Tibial nerve (tissue), 4 donors: ENCODE data around the gene PTGIS.

ENCODE experiments used
- EP300 ChIP-seq, 2 donors: sonication (generic); formaldehyde crosslinking; IDR thresholded peaks; one replicate each; pipeline ENCODE4 v1.6.1; 2017; ENCODE audit warnings: antibody characterized with exemption in 2 of 2, mild to moderate bottlenecking in 1 of 2
- POLR2A ChIP-seq, 2 donors: fragments of 450-650 bp; IDR thresholded peaks; one replicate each; pipeline ENCODE4 v1.6.1; 2017; ENCODE audit warnings: antibody characterized with exemption in 2 of 2, mild to moderate bottlenecking in 2 of 2, moderate library complexity in 2 of 2
- TF ChIP-seq, protein P1 (sequence below), 5 experiments: fragments of 200-600 bp in 3 of 5; fragments of 450-650 bp in 2 of 5; sonication (generic) in 3 of 5; IDR thresholded peaks; one replicate each; pipeline ENCODE4 v1.5.1; 2016 to 2019; ENCODE audit warnings: antibody characterized with exemption in 5 of 5, mild to moderate bottlenecking in 3 of 5, moderate library complexity in 2 of 5

DNA sequence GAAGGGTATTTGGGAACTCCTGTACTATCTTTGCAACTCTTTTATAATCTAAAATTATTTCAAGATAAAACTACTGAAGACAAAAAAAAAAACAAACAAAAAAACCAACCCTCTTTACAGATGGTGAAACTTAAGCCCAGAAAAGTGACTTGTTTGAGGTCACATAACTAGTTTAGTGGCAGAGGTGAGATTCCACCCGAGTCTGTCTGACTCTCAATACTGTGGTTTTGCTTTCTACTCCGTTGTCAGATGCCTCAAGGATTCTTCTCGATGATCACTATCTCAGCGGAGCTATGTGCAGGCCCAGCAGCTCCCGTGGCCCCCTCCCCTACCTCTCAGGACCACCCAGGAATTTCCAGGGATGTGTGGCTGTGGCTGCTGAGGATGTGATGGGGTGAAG lies 49.4 kb downstream of the PTGIS start:
- TF ChIP-seq POLR2A (IDR thresholded peaks at IDR 0.05) (no peak), EP300 (IDR thresholded peaks at IDR 0.05) (no peak)
- TF ChIP-seq, protein P1, sequence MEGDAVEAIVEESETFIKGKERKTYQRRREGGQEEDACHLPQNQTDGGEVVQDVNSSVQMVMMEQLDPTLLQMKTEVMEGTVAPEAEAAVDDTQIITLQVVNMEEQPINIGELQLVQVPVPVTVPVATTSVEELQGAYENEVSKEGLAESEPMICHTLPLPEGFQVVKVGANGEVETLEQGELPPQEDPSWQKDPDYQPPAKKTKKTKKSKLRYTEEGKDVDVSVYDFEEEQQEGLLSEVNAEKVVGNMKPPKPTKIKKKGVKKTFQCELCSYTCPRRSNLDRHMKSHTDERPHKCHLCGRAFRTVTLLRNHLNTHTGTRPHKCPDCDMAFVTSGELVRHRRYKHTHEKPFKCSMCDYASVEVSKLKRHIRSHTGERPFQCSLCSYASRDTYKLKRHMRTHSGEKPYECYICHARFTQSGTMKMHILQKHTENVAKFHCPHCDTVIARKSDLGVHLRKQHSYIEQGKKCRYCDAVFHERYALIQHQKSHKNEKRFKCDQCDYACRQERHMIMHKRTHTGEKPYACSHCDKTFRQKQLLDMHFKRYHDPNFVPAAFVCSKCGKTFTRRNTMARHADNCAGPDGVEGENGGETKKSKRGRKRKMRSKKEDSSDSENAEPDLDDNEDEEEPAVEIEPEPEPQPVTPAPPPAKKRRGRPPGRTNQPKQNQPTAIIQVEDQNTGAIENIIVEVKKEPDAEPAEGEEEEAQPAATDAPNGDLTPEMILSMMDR (IDR thresholded peaks at IDR 0.05), result no peak
